A549 (cell line): ENCODE results near the gene ARHGEF10L. TPM values are rescaled to one million over a fixed set of nuclear protein-coding genes. Genes with fewer than 3 reads are reported as not detected.

Experiments
- ATAC-seq, 2 experiments: fragments of 200-7000 bp in 1 of 2; fragments of >200 bp in 1 of 2; cut with Nextera tagmentation in 1 of 2; cut with Tn5 transposase in 1 of 2; 3 replicates each; pipeline versions ENCODE4 v1.8.0 to v1.9.1; 2018 to 2020; ENCODE audit warnings: mild to moderate bottlenecking in 1 of 2, moderate library complexity in 1 of 2
- CTCF ChIA-PET: fragments of 300-600 bp; sonication (Branson Sonifier 250); formaldehyde crosslinking; extraction: SDS; loops from one replicate; lab custom pipeline; 2021; ENCODE audit warnings: antibody characterized with exemption, inconsistent platforms; lab: Yijun Ruan, JAX
- POLR2A ChIA-PET: fragments of 350-600 bp; formaldehyde crosslinking; extraction: SDS; loops from one replicate; lab custom pipeline; 2021; ENCODE audit warnings: antibody characterized with exemption, inconsistent platforms; lab: Yijun Ruan, JAX
- DNase-seq, 2 experiments: peaks; one replicate each; pipeline versions ENCODE4 v3.0.0 to v3.0.0-alpha.2; 2011 to 2016; ENCODE audit warnings: low read depth in 1 of 2, low spot score in 1 of 2
- FAIRE-seq: peaks from 2 replicates; lab custom pipeline; 2011; peaks lifted over from hg19 to GRCh38; lab: Jason Lieb, UNC
- H3K27ac ChIP-seq, 2 experiments: fragments of >200 bp; sonication (Bioruptor Twin); formaldehyde crosslinking; 3 replicates each; pipeline ENCODE4 v1.5.1; 2016 to 2017
- H3K4me1 ChIP-seq: fragments of >200 bp; sonication (Bioruptor Twin); formaldehyde crosslinking; 3 replicates; pipeline ENCODE4 v1.6.1; 2016
- H3K4me2 ChIP-seq: fragments of >200 bp; sonication (Bioruptor Twin); formaldehyde crosslinking; 3 replicates; pipeline ENCODE4 v1.6.1; 2016
- H3K4me3 ChIP-seq: fragments of >200 bp; sonication (Bioruptor Twin); formaldehyde crosslinking; 3 replicates; pipeline ENCODE4 v1.5.1; 2016
- H3K9me3 ChIP-seq: fragments of >200 bp; sonication (Bioruptor Twin); formaldehyde crosslinking; 3 replicates; pipeline ENCODE4 v1.6.1; 2016
- CBX2 ChIP-seq: fragments of 200-600 bp; sonication (generic); IDR thresholded peaks from 2 replicates; pipeline ENCODE4 v1.6.1; 2016; ENCODE audit warnings: low read depth, mild to moderate bottlenecking, borderline replicate concordance
- CBX8 ChIP-seq: fragments of 200-600 bp; sonication (generic); IDR thresholded peaks from 2 replicates; pipeline ENCODE4 v1.6.1; 2016
- CEBPB ChIP-seq, 2 experiments: fragments of >200 bp in 1 of 2; sonication (Bioruptor Twin) in 1 of 2; formaldehyde crosslinking in 1 of 2; IDR thresholded peaks; 2 replicates each; pipeline ENCODE4 v1.6.1; 2012 to 2016
- CHD2 ChIP-seq: fragments of 150-350 bp; IDR thresholded peaks from 2 replicates; pipeline ENCODE4 v1.6.1; 2014; ENCODE audit warnings: low read length; ENCODE audit not compliant: partially characterized antibody
- EHF ChIP-seq: fragments of 250-450 bp; sonication (Bioruptor Pico); IDR thresholded peaks from 2 replicates; pipeline ENCODE4 v1.5.0; 2020; ENCODE audit warnings: mild to moderate bottlenecking
- HEYL ChIP-seq: fragments of 250-450 bp; sonication (Bioruptor Pico); IDR thresholded peaks from 2 replicates; pipeline ENCODE4 v1.8.0; 2021; ENCODE audit warnings: mild to moderate bottlenecking, moderate library complexity
- HMGXB4 ChIP-seq: fragments of 250-450 bp; sonication (Bioruptor Pico); IDR thresholded peaks from 2 replicates; pipeline ENCODE4 v1.5.0; 2021; ENCODE audit warnings: mild to moderate bottlenecking, moderate library complexity, borderline replicate concordance
- HOXA7 ChIP-seq: fragments of 250-450 bp; sonication (Bioruptor Pico); IDR thresholded peaks from 2 replicates; pipeline ENCODE4 v1.5.0; 2020; ENCODE audit warnings: mild to moderate bottlenecking, moderate library complexity
- HOXB13 ChIP-seq: fragments of 250-450 bp; sonication (Bioruptor Pico); IDR thresholded peaks from 2 replicates; pipeline ENCODE4 v1.5.0; 2020; ENCODE audit warnings: low read depth, mild to moderate bottlenecking, moderate library complexity
- HOXB5 ChIP-seq: fragments of 250-450 bp; sonication (Bioruptor Pico); IDR thresholded peaks from 2 replicates; pipeline ENCODE4 v1.5.0; 2020; ENCODE audit warnings: mild to moderate bottlenecking, moderate library complexity
- JUNB ChIP-seq: fragments of >200 bp; sonication (Bioruptor Twin); formaldehyde crosslinking; IDR thresholded peaks from 2 replicates; pipeline ENCODE4 v1.6.1; 2016
- NFE2L2 ChIP-seq: fragments of 150-350 bp; conservative IDR thresholded peaks from 2 replicates; pipeline ENCODE4 v1.6.1; 2014; ENCODE audit warnings: low read length
- NR3C1 ChIP-seq: fragments of >200 bp; sonication (Bioruptor Twin); formaldehyde crosslinking; IDR thresholded peaks from 3 replicates; pipeline ENCODE4 v1.6.1; 2017
- PBX3 ChIP-seq: IDR thresholded peaks from 2 replicates; pipeline ENCODE4 v1.6.1; 2012
- PHF8 ChIP-seq: fragments of 200-600 bp; sonication (generic); IDR thresholded peaks from 2 replicates; pipeline ENCODE4 v1.6.1; 2016; ENCODE audit warnings: low read depth, mild to moderate bottlenecking, antibody characterized with exemption, moderate library complexity, borderline replicate concordance
- RAD21 ChIP-seq, 2 experiments: fragments of >200 bp in 1 of 2; sonication (Bioruptor Twin) in 1 of 2; formaldehyde crosslinking in 1 of 2; IDR thresholded peaks in 1 of 2; conservative IDR thresholded peaks in 1 of 2; 2 replicates in 1 of 2; 3 replicates in 1 of 2; pipeline ENCODE4 v1.6.1; 2012 to 2018; ENCODE audit warnings: inconsistent platforms in 1 of 2
- RARB ChIP-seq: fragments of 250-450 bp; sonication (Bioruptor Pico); IDR thresholded peaks from 2 replicates; pipeline ENCODE4 v1.8.0; 2021; ENCODE audit warnings: mild to moderate bottlenecking, moderate library complexity
- RCOR1 ChIP-seq: fragments of 150-350 bp; IDR thresholded peaks from 2 replicates; pipeline ENCODE4 v1.6.1; 2014; ENCODE audit warnings: antibody characterized with exemption, low read length, low read depth
- SMC3 ChIP-seq: fragments of >200 bp; sonication (Bioruptor Twin); formaldehyde crosslinking; IDR thresholded peaks from 3 replicates; pipeline ENCODE4 v1.6.1; 2018; ENCODE audit warnings: inconsistent platforms
- SREBF2 ChIP-seq: fragments of 450-650 bp; IDR thresholded peaks from 2 replicates; pipeline ENCODE4 v1.6.1; 2014; ENCODE audit warnings: mild to moderate bottlenecking, moderate library complexity
- TFCP2L1 ChIP-seq: fragments of 250-450 bp; sonication (Bioruptor Pico); IDR thresholded peaks from 2 replicates; pipeline ENCODE4 v1.5.0; 2021; ENCODE audit warnings: mild to moderate bottlenecking
- USF2 ChIP-seq: fragments of 450-650 bp; IDR thresholded peaks from 2 replicates; pipeline ENCODE4 v1.6.1; 2014; ENCODE audit warnings: antibody characterized with exemption
- ZFP36 ChIP-seq: fragments of 450-650 bp; IDR thresholded peaks from 2 replicates; pipeline ENCODE4 v1.6.1; 2014; ENCODE audit warnings: borderline replicate concordance; ENCODE audit not compliant: partially characterized antibody
- ZNF302 ChIP-seq: fragments of 250-450 bp; sonication (Bioruptor Pico); IDR thresholded peaks from 2 replicates; pipeline ENCODE4 v1.9.0; 2021; ENCODE audit warnings: inconsistent platforms, mild to moderate bottlenecking, moderate library complexity
- ZSCAN20 ChIP-seq: fragments of 250-450 bp; sonication (Bioruptor Pico); IDR thresholded peaks from 2 replicates; pipeline ENCODE4 v1.8.0; 2022; ENCODE audit warnings: mild to moderate bottlenecking, moderate library complexity
- WGBS: methylation state at CpG from one replicate; pipeline ENCODE4 v1.1.6; 2017; ENCODE audit errors: missing lambda C conversion rate; 5-methylcytosine and 5-hydroxymethylcytosine counted together
- polyA plus RNA-seq, 4 experiments: library from polyadenylated mRNA; depleted of rRNA in 3 of 4; stranded (reverse); fragments of >200 nt; fragmentation: RNase III in 1 of 4; extraction: RNeasy Plus Mini Kit Qiagen cat#74134 plus additional on column Dnase treatment in 1 of 4; gene quantifications; 2 replicates in 3 of 4; 3 replicates in 1 of 4; pipeline ENCODE4 v1.2.3, GENCODE V29; 2011 to 2017
- TF ChIP-seq, protein P1 (sequence below): fragments of 200-600 bp; sonication (generic); IDR thresholded peaks from 2 replicates; pipeline ENCODE4 v1.6.1; 2016; ENCODE audit warnings: antibody characterized with exemption, mild to moderate bottlenecking, moderate library complexity
- TF ChIP-seq, protein P2 (sequence below): fragments of >200 bp; sonication (Bioruptor Twin); formaldehyde crosslinking; IDR thresholded peaks from 3 replicates; pipeline ENCODE4 v1.5.1; 2016

The ARHGEF10L gene
- polyA plus RNA-seq, 2 of the 4 experiments (the other 2 are of a cell fraction): 3.5 to 5.2 TPM

- TF ChIP-seq TFCP2L1 (CRISPR knock-in tag): no peak
- TF ChIP-seq CHD2: no peak
- TF ChIP-seq, all 56 proteins: peak for 0
These were observed 119.3 kb downstream of the ARHGEF10L start (continued) for GRCh38 chr1:17658837-17659236.

DNA sequence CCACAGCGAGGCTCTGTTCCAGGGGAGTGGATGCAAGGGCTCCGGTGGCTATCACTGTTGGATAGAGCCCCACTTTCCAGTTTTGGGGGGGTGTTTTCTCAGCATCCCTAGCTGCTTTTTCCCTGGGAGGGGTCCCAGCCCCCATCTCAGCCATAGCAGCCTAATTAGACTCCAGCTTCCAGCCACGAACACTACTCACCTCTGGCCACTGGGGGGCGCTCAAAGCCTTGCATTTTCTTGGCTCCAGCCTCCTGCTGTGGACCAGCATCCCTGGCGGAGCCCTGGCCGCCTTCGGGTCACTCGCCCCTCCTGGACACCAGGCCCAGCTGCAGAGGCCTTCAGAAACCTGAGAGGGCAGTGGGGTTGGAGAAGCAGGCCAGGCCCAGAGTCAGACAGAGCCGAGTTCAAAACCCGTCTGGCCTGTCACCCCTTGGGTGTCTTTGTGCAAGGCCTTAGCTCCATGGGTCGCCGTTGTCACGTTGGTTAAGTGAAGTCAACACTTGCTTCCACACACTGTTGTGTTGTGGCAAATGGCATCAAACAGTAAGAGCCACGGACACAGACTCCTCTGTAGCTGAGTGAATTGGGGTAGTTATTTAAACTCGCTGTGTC lies 122.2 kb downstream of the ARHGEF10L start:
- CTCF ChIA-PET: interaction anchor here (0.5 to 8.0 kb wide), 61 partner anchors 8 to 1177 kb away, joined by 3 to 49 read pairs (median 3); partner anchors contain the start of gene ACTL8
- ATAC-seq (peak; percentile 72 to 86), FAIRE-seq (no peak), DNase-seq (peak; percentile 40 to 66)
- POLR2A ChIA-PET: no interaction called here
- Histone ChIP-seq H3K4me2 (no peak overlapping the region), H3K4me1 (no peaks in the 10 kb centered on the region), H3K9me3 (no peaks in the 10 kb centered on the region), H3K27ac (no peak overlapping the region), H3K4me3 (no peak overlapping the region)
- WGBS: 59% methylated on average over 12 of the region's 15 CpGs
- no peak for TF ChIP-seq CEBPB (IDR thresholded peaks at IDR 0.05)
- no peak for TF ChIP-seq HOXB13 (CRISPR knock-in tag)
- TF ChIP-seq RAD21 (conservative IDR thresholded peaks at IDR 0.05 in 1 of 2, IDR thresholded peaks at IDR 0.05 in 1 of 2): peak; percentile 78 to 80
- TF ChIP-seq SMC3: peak; percentile 59
- TF ChIP-seq, protein P1, sequence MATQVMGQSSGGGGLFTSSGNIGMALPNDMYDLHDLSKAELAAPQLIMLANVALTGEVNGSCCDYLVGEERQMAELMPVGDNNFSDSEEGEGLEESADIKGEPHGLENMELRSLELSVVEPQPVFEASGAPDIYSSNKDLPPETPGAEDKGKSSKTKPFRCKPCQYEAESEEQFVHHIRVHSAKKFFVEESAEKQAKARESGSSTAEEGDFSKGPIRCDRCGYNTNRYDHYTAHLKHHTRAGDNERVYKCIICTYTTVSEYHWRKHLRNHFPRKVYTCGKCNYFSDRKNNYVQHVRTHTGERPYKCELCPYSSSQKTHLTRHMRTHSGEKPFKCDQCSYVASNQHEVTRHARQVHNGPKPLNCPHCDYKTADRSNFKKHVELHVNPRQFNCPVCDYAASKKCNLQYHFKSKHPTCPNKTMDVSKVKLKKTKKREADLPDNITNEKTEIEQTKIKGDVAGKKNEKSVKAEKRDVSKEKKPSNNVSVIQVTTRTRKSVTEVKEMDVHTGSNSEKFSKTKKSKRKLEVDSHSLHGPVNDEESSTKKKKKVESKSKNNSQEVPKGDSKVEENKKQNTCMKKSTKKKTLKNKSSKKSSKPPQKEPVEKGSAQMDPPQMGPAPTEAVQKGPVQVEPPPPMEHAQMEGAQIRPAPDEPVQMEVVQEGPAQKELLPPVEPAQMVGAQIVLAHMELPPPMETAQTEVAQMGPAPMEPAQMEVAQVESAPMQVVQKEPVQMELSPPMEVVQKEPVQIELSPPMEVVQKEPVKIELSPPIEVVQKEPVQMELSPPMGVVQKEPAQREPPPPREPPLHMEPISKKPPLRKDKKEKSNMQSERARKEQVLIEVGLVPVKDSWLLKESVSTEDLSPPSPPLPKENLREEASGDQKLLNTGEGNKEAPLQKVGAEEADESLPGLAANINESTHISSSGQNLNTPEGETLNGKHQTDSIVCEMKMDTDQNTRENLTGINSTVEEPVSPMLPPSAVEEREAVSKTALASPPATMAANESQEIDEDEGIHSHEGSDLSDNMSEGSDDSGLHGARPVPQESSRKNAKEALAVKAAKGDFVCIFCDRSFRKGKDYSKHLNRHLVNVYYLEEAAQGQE: no peak
- no peak for TF ChIP-seq JUNB
- no peak for TF ChIP-seq CHD2
- TF ChIP-seq HMGXB4: no peak
- TF ChIP-seq, protein P2, sequence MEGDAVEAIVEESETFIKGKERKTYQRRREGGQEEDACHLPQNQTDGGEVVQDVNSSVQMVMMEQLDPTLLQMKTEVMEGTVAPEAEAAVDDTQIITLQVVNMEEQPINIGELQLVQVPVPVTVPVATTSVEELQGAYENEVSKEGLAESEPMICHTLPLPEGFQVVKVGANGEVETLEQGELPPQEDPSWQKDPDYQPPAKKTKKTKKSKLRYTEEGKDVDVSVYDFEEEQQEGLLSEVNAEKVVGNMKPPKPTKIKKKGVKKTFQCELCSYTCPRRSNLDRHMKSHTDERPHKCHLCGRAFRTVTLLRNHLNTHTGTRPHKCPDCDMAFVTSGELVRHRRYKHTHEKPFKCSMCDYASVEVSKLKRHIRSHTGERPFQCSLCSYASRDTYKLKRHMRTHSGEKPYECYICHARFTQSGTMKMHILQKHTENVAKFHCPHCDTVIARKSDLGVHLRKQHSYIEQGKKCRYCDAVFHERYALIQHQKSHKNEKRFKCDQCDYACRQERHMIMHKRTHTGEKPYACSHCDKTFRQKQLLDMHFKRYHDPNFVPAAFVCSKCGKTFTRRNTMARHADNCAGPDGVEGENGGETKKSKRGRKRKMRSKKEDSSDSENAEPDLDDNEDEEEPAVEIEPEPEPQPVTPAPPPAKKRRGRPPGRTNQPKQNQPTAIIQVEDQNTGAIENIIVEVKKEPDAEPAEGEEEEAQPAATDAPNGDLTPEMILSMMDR: peak; percentile 72
- no peak for TF ChIP-seq USF2

DNA sequence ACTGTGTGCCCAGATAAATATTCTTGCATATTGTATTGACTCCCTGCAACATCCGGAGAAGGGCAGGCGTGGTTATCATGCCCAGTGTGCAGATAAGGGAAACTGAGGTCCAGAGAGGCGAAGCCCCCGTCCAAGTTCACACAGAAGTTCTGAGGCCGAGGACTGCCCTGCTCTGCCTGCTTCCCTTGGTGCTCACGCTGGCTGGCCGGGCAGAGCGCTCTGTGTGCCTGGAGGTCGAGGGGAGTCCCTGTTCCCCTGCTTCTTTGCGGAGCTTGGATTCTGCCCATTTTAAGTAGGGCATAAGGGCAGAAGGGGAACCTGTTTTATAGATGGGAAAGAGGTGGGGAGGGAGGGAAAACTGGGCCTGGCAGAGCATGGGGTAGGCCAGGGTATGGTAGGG lies 122.8 kb downstream of the ARHGEF10L start:
- no peaks in the 10 kb centered on the region for H3K4me1 ChIP-seq
- no peak overlapping the region for H3K27ac ChIP-seq
- ATAC-seq: no peak
- POLR2A ChIA-PET: no interaction called here
- no peak overlapping the region for H3K4me2 ChIP-seq
- no peak for DNase-seq
- FAIRE-seq: no peak
- 85% methylated on average over 10 of the region's 10 CpGs for WGBS
- no peak overlapping the region for H3K4me3 ChIP-seq
- no peaks in the 10 kb centered on the region for H3K9me3 ChIP-seq
- CTCF ChIA-PET: interaction anchor here (0.6 to 8.0 kb wide), 35 partner anchors 8 to 924 kb away, joined by 3 to 49 read pairs (median 4); no protein-coding TSS in a partner anchor
- TF ChIP-seq HOXA7 (CRISPR knock-in tag): no peak
- TF ChIP-seq ZFP36: no peak
- no peak for TF ChIP-seq HEYL (CRISPR knock-in tag)
- TF ChIP-seq RARB: no peak
- no peak for TF ChIP-seq TFCP2L1 (CRISPR knock-in tag)
- no peak for TF ChIP-seq EHF
- no peak for TF ChIP-seq NFE2L2
- no peak for TF ChIP-seq NR3C1
- no peak for TF ChIP-seq ZSCAN20 (CRISPR knock-in tag)
- no peak for TF ChIP-seq CBX8
- no peak for TF ChIP-seq CBX2
- TF ChIP-seq ZNF302 (CRISPR knock-in tag): no peak
- no peak for TF ChIP-seq HOXB5 (CRISPR knock-in tag)
- no peak for TF ChIP-seq PHF8
- TF ChIP-seq RCOR1: no peak
- no peak for TF ChIP-seq SREBF2
- no peak for TF ChIP-seq PBX3
